SK-N-SH treated with all-trans-retinoic acid at 6 μM for 48 hours (cell line): ENCODE data around the gene INHBC.

Source experiments
- ATAC-seq: fragments of 200-7000 bp; cut with Tn5 transposase; 3 replicates; pipeline ENCODE4 v1.9.1; 2020; ENCODE audit warnings: mild to moderate bottlenecking, moderate library complexity
- ARNTL ChIP-seq: fragments of 450-650 bp; formaldehyde crosslinking; IDR thresholded peaks from 2 replicates; pipeline ENCODE4 v1.5.0; 2020; ENCODE audit warnings: low read depth, mild to moderate bottlenecking, moderate library complexity, borderline replicate concordance
- BACH2 ChIP-seq: fragments of 250-450 bp; sonication (Bioruptor Pico); IDR thresholded peaks from 2 replicates; pipeline ENCODE4 v1.9.0; 2021; ENCODE audit warnings: mild to moderate bottlenecking, borderline replicate concordance
- CSDC2 ChIP-seq: fragments of 250-450 bp; sonication (Bioruptor Pico); IDR thresholded peaks from 2 replicates; pipeline ENCODE4 v1.5.0; 2020; ENCODE audit warnings: mild to moderate bottlenecking, moderate library complexity
- CSRNP3 ChIP-seq: fragments of 250-450 bp; sonication (Bioruptor Pico); IDR thresholded peaks from 2 replicates; pipeline ENCODE4 v1.5.1; 2021; ENCODE audit warnings: mild to moderate bottlenecking, moderate library complexity
- ESRRG ChIP-seq: fragments of 250-450 bp; sonication (Bioruptor Pico); IDR thresholded peaks from 2 replicates; pipeline ENCODE4 v1.6.1; 2021; ENCODE audit warnings: mild to moderate bottlenecking
- GLIS3 ChIP-seq: fragments of 250-450 bp; sonication (Bioruptor Pico); IDR thresholded peaks from 2 replicates; pipeline ENCODE4 v1.5.0; 2020; ENCODE audit warnings: mild to moderate bottlenecking, moderate library complexity
- ISL1 ChIP-seq: fragments of 250-450 bp; sonication (Bioruptor Pico); IDR thresholded peaks from 2 replicates; pipeline ENCODE4 v2.1.2; 2022; ENCODE audit warnings: mild to moderate bottlenecking, moderate library complexity
- OSR1 ChIP-seq: fragments of 250-450 bp; sonication (Bioruptor Pico); IDR thresholded peaks from 2 replicates; pipeline ENCODE4 v1.8.0; 2022; ENCODE audit warnings: moderate library complexity, mild to moderate bottlenecking, inconsistent platforms
- PATZ1 ChIP-seq: fragments of 250-450 bp; sonication (Bioruptor Pico); IDR thresholded peaks from 2 replicates; pipeline ENCODE4 v1.8.0; 2020; ENCODE audit warnings: mild to moderate bottlenecking, moderate library complexity, borderline replicate concordance
- PPARA ChIP-seq: fragments of 250-450 bp; sonication (Bioruptor Pico); IDR thresholded peaks from 2 replicates; pipeline ENCODE4 v1.5.0; 2020; ENCODE audit warnings: mild to moderate bottlenecking, borderline replicate concordance
- SNAI2 ChIP-seq: fragments of 250-450 bp; sonication (Bioruptor Pico); IDR thresholded peaks from 2 replicates; pipeline ENCODE4 v1.5.0; 2020; ENCODE audit warnings: mild to moderate bottlenecking, moderate library complexity
- TCF4 ChIP-seq: fragments of 250-450 bp; sonication (Bioruptor Pico); IDR thresholded peaks from 2 replicates; pipeline ENCODE4 v1.8.0; 2021; ENCODE audit warnings: mild to moderate bottlenecking, moderate library complexity, borderline replicate concordance
- TOX ChIP-seq: fragments of 250-450 bp; sonication (Bioruptor Pico); IDR thresholded peaks from 2 replicates; pipeline ENCODE4 v1.8.0; 2021; ENCODE audit warnings: mild to moderate bottlenecking, moderate library complexity, borderline replicate concordance
- TSHZ2 ChIP-seq: fragments of 250-450 bp; sonication (Bioruptor Pico); IDR thresholded peaks from 2 replicates; pipeline ENCODE4 v1.5.0; 2020; ENCODE audit warnings: mild to moderate bottlenecking, moderate library complexity
- ZC3H10 ChIP-seq: fragments of 250-450 bp; sonication (Bioruptor Pico); IDR thresholded peaks from 2 replicates; pipeline ENCODE4 v1.5.1; 2021; ENCODE audit warnings: mild to moderate bottlenecking, moderate library complexity
- ZFP3 ChIP-seq: fragments of 250-450 bp; sonication (Bioruptor Pico); IDR thresholded peaks from 2 replicates; pipeline ENCODE4 v1.5.0; 2020; ENCODE audit warnings: mild to moderate bottlenecking, moderate library complexity
- ZFP30 ChIP-seq: fragments of 450-650 bp; formaldehyde crosslinking; IDR thresholded peaks from 2 replicates; pipeline ENCODE4 v1.5.0; 2022; ENCODE audit warnings: mild to moderate bottlenecking, moderate library complexity
- ZNF565 ChIP-seq: fragments of 450-650 bp; formaldehyde crosslinking; conservative IDR thresholded peaks from 2 replicates; pipeline ENCODE4 v1.5.0; 2020; ENCODE audit warnings: low read depth, mild to moderate bottlenecking, moderate library complexity
- ZNF70 ChIP-seq: fragments of 450-650 bp; formaldehyde crosslinking; IDR thresholded peaks from 2 replicates; pipeline ENCODE4 v1.5.0; 2020; ENCODE audit warnings: mild to moderate bottlenecking, moderate library complexity
- ZNF8 ChIP-seq: fragments of 450-650 bp; formaldehyde crosslinking; IDR thresholded peaks from 2 replicates; pipeline ENCODE4 v1.5.0; 2020; ENCODE audit warnings: mild to moderate bottlenecking, moderate library complexity

INHBC gene

GRCh38 chr12:57450057-57450456 is 15.5 kb downstream of the INHBC start:
- no peak for ATAC-seq
- no peak for TF ChIP-seq ZFP3 (CRISPR knock-in tag)
- TF ChIP-seq PPARA = no peak
- TF ChIP-seq ZNF565 = no peak
- no peak for TF ChIP-seq TSHZ2
- TF ChIP-seq ZNF70 (CRISPR knock-in tag) = no peak
- no peak for TF ChIP-seq ZFP30
- no peak for TF ChIP-seq OSR1 (CRISPR knock-in tag)

- TF ChIP-seq ZC3H10 (no peak), CSRNP3 (CRISPR knock-in tag) (no peak), ESRRG (CRISPR knock-in tag) (no peak), ZFP3 (CRISPR knock-in tag) (no peak), TCF4 (CRISPR knock-in tag) (no peak), OSR1 (CRISPR knock-in tag) (no peak), ZNF8 (CRISPR knock-in tag) (no peak), TOX (CRISPR knock-in tag) (no peak), PATZ1 (CRISPR knock-in tag) (no peak), CSDC2 (CRISPR knock-in tag) (no peak), BACH2 (CRISPR knock-in tag) (no peak), GLIS3 (CRISPR knock-in tag) (no peak), SNAI2 (CRISPR knock-in tag) (no peak), ZNF565 (no peak), ZNF70 (CRISPR knock-in tag) (no peak), ISL1 (CRISPR knock-in tag) (no peak)
- no peak for ATAC-seq
Observed at GRCh38 chr12:57451233-57451778, 16.7 kb downstream of the INHBC start.

GRCh38 chr12:57452181-57452936 is 17.8 kb downstream of the INHBC start:
- TF ChIP-seq ARNTL (no peak), ZNF8 (CRISPR knock-in tag) (no peak), ESRRG (CRISPR knock-in tag) (no peak), GLIS3 (CRISPR knock-in tag) (no peak), OSR1 (CRISPR knock-in tag) (no peak), TSHZ2 (no peak), ZFP30 (no peak), SNAI2 (CRISPR knock-in tag) (no peak), TCF4 (CRISPR knock-in tag) (no peak), ZNF565 (no peak)

More at GRCh38 chr12:57452181-57452936, 17.8 kb downstream of the INHBC start:
- peak; percentile 62 for ATAC-seq
